ENCODE data around the gene MED13L.

Gene MED13L

GRCh38 chr12:116146386-116146785, 131.1 kb downstream of the MED13L start:
- DNase-seq (ENCODE audit: insufficient read length, low spot score) (no peak), FAIRE-seq (no peak)
- TF ChIP-seq, protein P1, sequence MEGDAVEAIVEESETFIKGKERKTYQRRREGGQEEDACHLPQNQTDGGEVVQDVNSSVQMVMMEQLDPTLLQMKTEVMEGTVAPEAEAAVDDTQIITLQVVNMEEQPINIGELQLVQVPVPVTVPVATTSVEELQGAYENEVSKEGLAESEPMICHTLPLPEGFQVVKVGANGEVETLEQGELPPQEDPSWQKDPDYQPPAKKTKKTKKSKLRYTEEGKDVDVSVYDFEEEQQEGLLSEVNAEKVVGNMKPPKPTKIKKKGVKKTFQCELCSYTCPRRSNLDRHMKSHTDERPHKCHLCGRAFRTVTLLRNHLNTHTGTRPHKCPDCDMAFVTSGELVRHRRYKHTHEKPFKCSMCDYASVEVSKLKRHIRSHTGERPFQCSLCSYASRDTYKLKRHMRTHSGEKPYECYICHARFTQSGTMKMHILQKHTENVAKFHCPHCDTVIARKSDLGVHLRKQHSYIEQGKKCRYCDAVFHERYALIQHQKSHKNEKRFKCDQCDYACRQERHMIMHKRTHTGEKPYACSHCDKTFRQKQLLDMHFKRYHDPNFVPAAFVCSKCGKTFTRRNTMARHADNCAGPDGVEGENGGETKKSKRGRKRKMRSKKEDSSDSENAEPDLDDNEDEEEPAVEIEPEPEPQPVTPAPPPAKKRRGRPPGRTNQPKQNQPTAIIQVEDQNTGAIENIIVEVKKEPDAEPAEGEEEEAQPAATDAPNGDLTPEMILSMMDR (IDR thresholded peaks at IDR 0.05; ENCODE audit: insufficient read depth, missing control alignments): no peak

DNA sequence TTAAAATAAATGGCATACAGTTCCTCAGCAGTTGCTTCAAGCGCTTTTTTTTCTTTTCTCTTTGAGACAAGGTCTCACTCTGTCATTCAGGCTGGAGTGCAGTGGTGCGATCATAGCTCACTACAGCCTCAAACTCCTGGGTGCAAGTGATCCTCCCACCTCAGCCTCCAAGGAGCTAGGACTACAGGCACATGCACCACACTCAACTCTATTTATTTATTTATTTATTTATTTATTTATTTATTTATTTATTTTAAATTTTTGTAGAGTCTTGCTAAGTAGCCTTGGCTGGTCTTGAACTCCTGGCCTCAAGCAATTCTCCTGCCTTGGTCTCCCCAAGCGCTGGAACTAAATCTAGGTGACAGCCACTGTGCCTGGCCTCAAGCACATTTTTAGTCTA, 132.0 kb downstream of the MED13L start:
- TF ChIP-seq, protein P1 (IDR thresholded peaks at IDR 0.05; ENCODE audit: insufficient read depth, missing control alignments): no peak
- no peak for FAIRE-seq
- DNase-seq (ENCODE audit: insufficient read length, low spot score): no peak

GRCh38 chr12:116144384-116144783, 133.1 kb downstream of the MED13L start:
- FAIRE-seq (no peak), DNase-seq (ENCODE audit: insufficient read length, low spot score) (no peak)
- TF ChIP-seq, protein P1 (IDR thresholded peaks at IDR 0.05; ENCODE audit: insufficient read depth, missing control alignments): no peak

DNA sequence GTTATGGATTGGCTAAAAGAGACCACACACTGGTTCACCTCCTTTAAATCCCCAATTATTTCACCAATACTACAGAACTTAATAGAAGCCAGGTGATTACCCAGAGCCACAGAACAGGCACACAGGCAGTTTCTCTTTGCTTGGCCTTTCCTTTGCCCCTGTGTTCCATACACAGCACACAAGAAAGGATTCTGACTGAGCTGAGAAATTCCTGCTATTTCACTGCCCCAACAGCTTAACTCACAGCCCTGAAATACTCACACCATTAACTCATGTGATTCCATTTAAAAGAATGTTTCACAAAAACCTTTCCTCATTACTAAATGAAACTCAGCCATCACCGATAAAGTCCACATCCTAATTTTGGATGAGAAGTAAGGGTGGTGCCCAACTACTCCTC, 133.6 kb downstream of the MED13L start:
- DNase-seq (ENCODE audit: insufficient read length, low spot score) (no peak), FAIRE-seq (no peak)
- TF ChIP-seq, protein P1 (IDR thresholded peaks at IDR 0.05; ENCODE audit: insufficient read depth, missing control alignments): no peak

DNA sequence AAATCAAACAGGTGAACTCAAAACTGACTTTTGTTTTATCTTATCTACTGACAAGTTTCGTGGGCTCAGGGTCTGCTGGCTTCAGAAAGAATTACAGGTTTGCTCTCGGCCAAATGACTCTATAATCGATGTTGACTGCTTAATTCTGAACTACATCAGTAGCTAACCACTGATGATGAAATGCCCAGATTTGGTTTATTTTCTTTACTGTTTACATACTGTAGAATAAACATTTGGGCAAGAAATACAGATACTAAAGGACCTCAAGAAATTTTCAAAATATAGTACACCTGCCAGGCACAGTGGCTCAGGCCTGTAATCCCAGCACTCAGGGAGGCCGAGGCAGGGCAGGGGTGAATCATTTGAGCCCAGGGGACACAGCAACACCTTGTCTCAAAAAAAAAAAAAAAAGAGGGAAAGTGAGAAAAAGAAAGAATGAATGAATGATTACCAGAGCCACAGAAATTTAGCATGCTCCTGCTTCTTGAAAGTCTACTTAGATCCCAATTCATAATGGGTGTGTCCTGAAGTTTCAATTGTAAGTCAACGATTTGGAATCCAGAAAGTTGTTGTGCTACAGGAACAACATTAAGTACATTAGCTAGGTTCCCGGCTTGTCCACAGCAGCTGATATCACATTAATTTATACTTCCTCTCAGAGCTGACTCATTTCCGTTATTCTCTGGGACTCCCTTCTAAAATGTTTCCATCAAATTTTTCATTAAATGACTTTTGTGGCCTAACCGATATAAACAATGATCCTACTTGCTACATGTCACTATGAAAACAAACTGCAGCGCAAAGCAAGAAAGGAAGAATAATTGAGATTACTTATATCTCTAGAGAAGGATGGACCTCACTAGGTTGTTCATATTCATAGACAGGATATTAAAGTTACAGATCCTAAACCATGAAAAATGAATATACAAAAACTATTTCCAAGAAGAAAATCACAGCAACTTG, 134.3 kb downstream of the MED13L start:
- TF ChIP-seq, protein P1 (IDR thresholded peaks at IDR 0.05; ENCODE audit: insufficient read depth, missing control alignments): no peak
- no peak for DNase-seq (ENCODE audit: insufficient read length, low spot score)
- FAIRE-seq: no peak

- DNase-seq (ENCODE audit: insufficient read length, low spot score) (no peak), FAIRE-seq (no peak)
- TF ChIP-seq, protein P1 (IDR thresholded peaks at IDR 0.05; ENCODE audit: insufficient read depth, missing control alignments): no peak
Observed at GRCh38 chr12:116141833-116142162, 135.7 kb downstream of the MED13L start.
